Spleen (tissue), 11 donors: ENCODE data around the gene GPRIN1. TPM values are rescaled to one million over a fixed set of nuclear protein-coding genes. Genes with fewer than 3 reads are reported as not detected.
A peak's percentile ranks its signal among the peaks of the same experiment; 100 is the strongest.
"Not testable (repeated sequence)": the region's sequence is repeated elsewhere in the genome, so short reads cannot be mapped to it uniquely, and the experiment has no call there.

Experiments
- DNase-seq: peaks from one replicate; pipeline ENCODE4 v3.0.0-alpha.2; 2020
- H3K27ac ChIP-seq, 8 donors: fragments of 200-600 bp; sonication (generic) in 7 of 8; 1 replicate in 4 of 8; 2 replicates in 4 of 8; pipeline versions ENCODE4 v1.5.0 to v1.8.0; 2016 to 2021; ENCODE audit warnings: inconsistent platforms in 4 of 8, mild to moderate bottlenecking in 4 of 8, moderate library complexity in 1 of 8
- H3K27me3 ChIP-seq, 7 donors: fragments of 200-600 bp; sonication (generic) in 6 of 7; replicated peaks in 1 of 7; 1 replicate in 4 of 7; 2 replicates in 3 of 7; pipeline versions ENCODE4 v1.5.0 to v1.8.0; 2016 to 2021; ENCODE audit warnings: inconsistent platforms in 3 of 7, mild to moderate bottlenecking in 1 of 7
- H3K36me3 ChIP-seq, 6 donors: fragments of 200-600 bp; sonication (generic) in 5 of 6; 1 replicate in 4 of 6; 2 replicates in 2 of 6; pipeline versions ENCODE4 v1.5.0 to v1.8.0; 2016 to 2021; ENCODE audit warnings: inconsistent platforms in 2 of 6
- H3K4me1 ChIP-seq, 6 donors: fragments of 200-600 bp; sonication (generic) in 5 of 6; 1 replicate in 3 of 6; 2 replicates in 3 of 6; pipeline versions ENCODE4 v1.5.0 to v1.8.0; 2016 to 2021; ENCODE audit warnings: inconsistent platforms in 3 of 6
- H3K4me3 ChIP-seq, 8 donors: fragments of 200-600 bp; sonication (generic) in 7 of 8; 1 replicate in 4 of 8; 2 replicates in 4 of 8; pipeline versions ENCODE4 v1.5.0 to v1.8.0; 2016 to 2021; ENCODE audit warnings: inconsistent platforms in 4 of 8, mild to moderate bottlenecking in 4 of 8, moderate library complexity in 2 of 8
- H3K9me3 ChIP-seq, 8 donors: fragments of 200-600 bp; sonication (generic) in 7 of 8; 1 replicate in 4 of 8; 2 replicates in 4 of 8; pipeline versions ENCODE4 v1.5.0 to v1.8.0; 2016 to 2021; ENCODE audit warnings: inconsistent platforms in 4 of 8
- CTCF ChIP-seq, 11 experiments: fragments of 200-600 bp in 7 of 11; fragments of 450-650 bp in 4 of 11; sonication (generic) in 4 of 11; IDR thresholded peaks in 8 of 11; conservative IDR thresholded peaks in 3 of 11; 1 replicate in 7 of 11; 2 replicates in 4 of 11; pipeline versions ENCODE4 v1.4.0 to v1.8.0; 2016 to 2021; ENCODE audit warnings: antibody characterized with exemption in 11 of 11, inconsistent platforms in 4 of 11, mild to moderate bottlenecking in 1 of 11
- POLR2A ChIP-seq, 3 donors: fragments of 450-650 bp; IDR thresholded peaks; one replicate each; pipeline ENCODE4 v1.5.1; 2017; ENCODE audit warnings: antibody characterized with exemption in 3 of 3, mild to moderate bottlenecking in 1 of 3
- POLR2AphosphoS5 ChIP-seq, 3 donors: sonication (generic); formaldehyde crosslinking; IDR thresholded peaks; one replicate each; pipeline ENCODE4 v1.5.1; 2017; ENCODE audit warnings: antibody characterized with exemption in 3 of 3
- WGBS, 5 donors: extraction: QIAGEN DNeasy Blood & Tissue Kit in 3 of 5; methylation state at CpG; one replicate each; pipeline versions ENCODE4 v1.1.5 to v1.1.7; 2013 to 2018; 5-methylcytosine and 5-hydroxymethylcytosine counted together
- intact Hi-C: fragments of 100-400 bp; cut with DNase I; formaldehyde crosslinking; loops from one replicate; pipeline ENCODE4 v1.15.0; 2023; ENCODE audit warnings: low total_unique reads
- polyA plus RNA-seq, 3 donors: library from polyadenylated mRNA; stranded (reverse); fragments of 200-250 nt; gene quantifications; one replicate each; pipeline ENCODE4 v1.2.1, GENCODE V29; 2013
- total RNA-seq, 7 donors: library from RNA; depleted of rRNA in 3 of 7; stranded (reverse); fragments of >200 nt in 3 of 7; fragmentation: NEBNext Ultra II Directional in 4 of 7; extraction: Animal tissue kit (Norgen Biotek cat#: 25700) in 4 of 7; gene quantifications; one replicate each; pipeline versions ENCODE4 v1.1.0 to v1.2.1, GENCODE V29; 2016 to 2021
- donor health status: healthy with polysubstance abuse.
- donor health status: DM: no; HTN: no; CAD: no; lungs with moderate emphysema.
- donor health status: DM: no; HTN: no; CAD: no.
- donor health status: Bipolar disorder and iron deficiency.
- donor health status: healthy.
- donor health status: DM: no; HTN: no; CAD: no.
- donor health status: DM: yes; HTN: yes; CAD: no.

The GPRIN1 gene
- total and polyA plus RNA-seq, 10 donors, result 0.13 to 1.3 (median 0.76) TPM

GRCh38 chr5:176553260-176554085 lies 56.5 kb downstream of the GPRIN1 start:
- Histone ChIP-seq H3K27me3 (peaks cover 0 to 30% (median 0%) of the 10 kb centered on the region in 7 donors), H3K9me3 (no peaks in the 10 kb centered on the region), H3K27ac (no peak overlapping the region), H3K4me3 (no peak overlapping the region), H3K36me3 (no peaks in the 10 kb centered on the region), H3K4me1 (peaks cover 0 to 58% (median 14%) of the 10 kb centered on the region in 6 donors)
- intact Hi-C loops, result no loop called here
- WGBS, 5 donors, result 69 to 77% (median 75%) methylated on average over 16 to 18 of the region's 18 CpGs
- no peak for TF ChIP-seq POLR2AphosphoS5 (IDR thresholded peaks at IDR 0.05)
- TF ChIP-seq POLR2A (IDR thresholded peaks at IDR 0.05), result no peak
- no peak for TF ChIP-seq CTCF (IDR thresholded peaks at IDR 0.05 in 8 of 11, conservative IDR thresholded peaks at IDR 0.05 in 3 of 11)
- DNase-seq, result no peak

- WGBS, 5 donors, result 70 to 87% (median 85%) methylated on average over 11 of the region's 11 CpGs
- DNase-seq, result no peak
- no peak for TF ChIP-seq CTCF (IDR thresholded peaks at IDR 0.05 in 8 of 11, conservative IDR thresholded peaks at IDR 0.05 in 3 of 11)
- no peak for TF ChIP-seq POLR2AphosphoS5 (IDR thresholded peaks at IDR 0.05)
- TF ChIP-seq POLR2A (IDR thresholded peaks at IDR 0.05), result no peak
- intact Hi-C loops, result no loop called here
- Histone ChIP-seq H3K36me3 (no peaks in the 10 kb centered on the region), H3K27ac (no peak overlapping the region), H3K27me3 (peaks cover 0 to 30% (median 0%) of the 10 kb centered on the region in 7 donors), H3K4me1 (peaks cover 0 to 69% (median 14%) of the 10 kb centered on the region in 6 donors), H3K4me3 (no peak overlapping the region), H3K9me3 (no peaks in the 10 kb centered on the region)
Measured at GRCh38 chr5:176552332-176552869, 57.6 kb downstream of the GPRIN1 start.

- 71 to 84% (median 81%) methylated on average over 11 of the region's 11 CpGs for WGBS, 5 donors
- intact Hi-C loops, H3K9me3 ChIP-seq, DNase-seq, H3K36me3 ChIP-seq: not testable (repeated sequence)
- Histone ChIP-seq H3K27ac (peak overlapping the region in 1 of 8 donors; percentile 50), H3K4me1 (peaks cover 0 to 72% (median 14%) of the 10 kb centered on the region in 6 donors), H3K27me3 (peaks cover 0 to 30% (median 0%) of the 10 kb centered on the region in 7 donors), H3K4me3 (peak overlapping the region in 1 of 8 donors; percentile 47)
Measured at GRCh38 chr5:176550937-176551336, 59.0 kb downstream of the GPRIN1 start.

- Histone ChIP-seq H3K27ac (peak overlapping the region in 2 of 8 donors; percentile 24 to 50), H3K4me3 (peak overlapping the region in 1 of 8 donors; percentile 47), H3K4me1 (peaks cover 0 to 75% (median 14%) of the 10 kb centered on the region in 6 donors), H3K27me3 (peaks cover 0 to 30% (median 0%) of the 10 kb centered on the region in 7 donors), H3K36me3 (no peaks in the 10 kb centered on the region), H3K9me3 (no peaks in the 10 kb centered on the region)
- intact Hi-C loops, result no loop called here
- WGBS, 5 donors, result 12 to 55% (median 47%) methylated on average over 8 to 16 of the region's 16 CpGs
- TF ChIP-seq POLR2AphosphoS5 (IDR thresholded peaks at IDR 0.05) (peak in 1 of 3 donors; percentile 19), CTCF (IDR thresholded peaks at IDR 0.05 in 8 of 11, conservative IDR thresholded peaks at IDR 0.05 in 3 of 11) (no peak), POLR2A (IDR thresholded peaks at IDR 0.05) (no peak)
- DNase-seq, result peak; percentile 85
Measured at GRCh38 chr5:176550275-176550831, 59.6 kb downstream of the GPRIN1 start.
